ENCODE data around the gene GPR62. TPM values are rescaled to one million over a fixed set of nuclear protein-coding genes. Genes with fewer than 3 reads are reported as not detected.

The GPR62 gene
- total and polyA plus RNA-seq, 2 experiments from 2014 or later, result 0.10 to 0.38 TPM

- H3K27me3 ChIP-seq (ENCODE audit: insufficient read depth), result peaks cover 38% of the 10 kb centered on the region
- Mint-ChIP-seq H3K27ac (no peak overlapping the region), H3K36me3 (ENCODE audit: low read depth) (no peaks in the 10 kb centered on the region), H3K4me1 (peaks cover 20% of the 10 kb centered on the region), H3K27me3 (ENCODE audit: insufficient read depth, low read depth, poor library complexity) (peaks cover 40% of the 10 kb centered on the region), H3K9me3 (no peaks in the 10 kb centered on the region; the same call in 2 of the 3 replicates), H3K4me3 (no peak overlapping the region)
- no peak overlapping the region for H3K4me3 ChIP-seq
- peaks cover 35% of the 10 kb centered on the region for H3F3A ChIP-seq (replicated peaks; ENCODE audit: low read depth)
- H3K4me1 ChIP-seq (ENCODE audit: insufficient read depth), result peaks cover 28% of the 10 kb centered on the region
- no peak overlapping the region for H2AFZ ChIP-seq
- TF ChIP-seq STAT1 (IDR thresholded peaks at IDR 0.05; ENCODE audit: unreplicated experiment) (no peak), REST (IDR thresholded peaks at IDR 0.05; ENCODE audit: unreplicated experiment) (no peak), NANOG (IDR thresholded peaks at IDR 0.05; ENCODE audit: borderline replicate concordance) (no peak), POLR2AphosphoS5 (IDR thresholded peaks at IDR 0.05; ENCODE audit: low read depth) (no peak), EZH2 (IDR thresholded peaks at IDR 0.05; ENCODE audit: low read depth, unreplicated experiment) (no peak)
- H3K4me2 ChIP-seq, result no peak overlapping the region
- no peak for ATAC-seq
- no peaks in the 10 kb centered on the region for H3K79me2 ChIP-seq (replicated peaks; ENCODE audit: insufficient read depth)
- H3K9me2 ChIP-seq (ENCODE audit: insufficient read depth), result no peaks in the 10 kb centered on the region
- no peak overlapping the region for H3K27ac ChIP-seq (ENCODE audit: low read depth)
- no peaks in the 10 kb centered on the region for H4K20me1 ChIP-seq (replicated peaks; ENCODE audit: insufficient read depth)
- DNase-seq (ENCODE audit: low spot score), result no peak
- H3K36me3 ChIP-seq (ENCODE audit: insufficient read depth), result no peaks in the 10 kb centered on the region
Measured at GRCh38 chr3:51978143-51978502, 22.9 kb downstream of the GPR62 start.

- peaks cover 26% of the 10 kb centered on the region for H3F3A ChIP-seq (replicated peaks; ENCODE audit: low read depth)
- peaks cover 27% of the 10 kb centered on the region for H3K27me3 ChIP-seq (ENCODE audit: insufficient read depth)
- DNase-seq (ENCODE audit: low spot score) (no peak), ATAC-seq (no peak)
- H3K79me2 ChIP-seq (replicated peaks; ENCODE audit: insufficient read depth), result no peaks in the 10 kb centered on the region
- H3K9me2 ChIP-seq (ENCODE audit: insufficient read depth), result no peaks in the 10 kb centered on the region
- Mint-ChIP-seq H3K36me3 (ENCODE audit: low read depth) (no peaks in the 10 kb centered on the region), H3K4me3 (no peak overlapping the region), H3K27ac (no peak overlapping the region), H3K27me3 (ENCODE audit: insufficient read depth, low read depth, poor library complexity) (peaks cover 33% of the 10 kb centered on the region), H3K9me3 (no peaks in the 10 kb centered on the region), H3K4me1 (peaks cover 18% of the 10 kb centered on the region)
- no peaks in the 10 kb centered on the region for H4K20me1 ChIP-seq (replicated peaks; ENCODE audit: insufficient read depth)
- H2AFZ ChIP-seq, result no peak overlapping the region
- H3K4me1 ChIP-seq (ENCODE audit: insufficient read depth), result peaks cover 23% of the 10 kb centered on the region
- H3K27ac ChIP-seq (ENCODE audit: low read depth), result no peak overlapping the region
- TF ChIP-seq ZNF462 (CRISPR knock-in tag; IDR thresholded peaks at IDR 0.05) (no peak), CTCF (conservative IDR thresholded peaks at IDR 0.05; ENCODE audit: low read depth in 2 of 2) (no peak), CREB1 (CRISPR knock-in tag; IDR thresholded peaks at IDR 0.05; ENCODE audit: low read depth) (no peak), JUNB (IDR thresholded peaks at IDR 0.05; ENCODE audit: unreplicated experiment) (no peak), EZH2phosphoT487 (IDR thresholded peaks at IDR 0.05; ENCODE audit: unreplicated experiment) (no peak), NANOG (IDR thresholded peaks at IDR 0.05; ENCODE audit: borderline replicate concordance) (no peak)
- no peaks in the 10 kb centered on the region for H3K36me3 ChIP-seq (ENCODE audit: insufficient read depth)
- H3K4me3 ChIP-seq, result no peak overlapping the region
- no peak overlapping the region for H3K4me2 ChIP-seq
Measured at GRCh38 chr3:51980253-51980652, 25.1 kb downstream of the GPR62 start.
